ENCODE measurements around the gene ZNF562.

The ZNF562 gene

GRCh38 chr19:9641810-9642209 lies 33.1 kb downstream of the ZNF562 start:
- DNase-seq = no peak

- DNase-seq = no peak
These were observed 33.9 kb downstream of the ZNF562 start for GRCh38 chr19:9640956-9641355.

GRCh38 chr19:9636018-9636417 lies 38.9 kb downstream of the ZNF562 start:
- DNase-seq = no peak

GRCh38 chr19:9627856-9628255 lies 47.0 kb downstream of the ZNF562 start:
- no peak for DNase-seq

GRCh38 chr19:9622531-9622930 lies 52.4 kb downstream of the ZNF562 start:
- DNase-seq = no peak

GRCh38 chr19:9621156-9622037 lies 53.5 kb downstream of the ZNF562 start, which contains the start of gene ZNF561:
ZNF561 (minus strand) TSS chr19:9621232; CDS start chr19:9619456, 1,776 bp downstream.
- DNase-seq = peak; percentile 91 to 92

GRCh38 chr19:9620842-9621155 lies 54.1 kb downstream of the ZNF562 start:
- no peak for DNase-seq

GRCh38 chr19:9615844-9616243 lies 59.1 kb downstream of the ZNF562 start:
- DNase-seq = no peak

- no peak for DNase-seq
These were observed 64.3 kb downstream of the ZNF562 start for GRCh38 chr19:9610484-9611113.

GRCh38 chr19:9608912-9609311 lies 66.0 kb downstream of the ZNF562 start:
- no peak for DNase-seq

- DNase-seq = no peak
These were observed 77.9 kb downstream of the ZNF562 start for GRCh38 chr19:9597027-9597426.

Measured in activated T-cell treated with anti-CD3 and anti-CD28 coated beads, Interleukin-2, amount 50 U/mL, for 48 hours (primary cell).